ENCODE data around the gene PDSS2. TPM values are rescaled to one million over a fixed set of nuclear protein-coding genes. Genes with fewer than 3 reads are reported as not detected.

Gene PDSS2
- total and polyA plus RNA-seq, 2 of the 8 experiments (the other 6 are each of a cell fraction or from before 2014, with no cell fraction given): 10.7 to 16.1 TPM

DNA sequence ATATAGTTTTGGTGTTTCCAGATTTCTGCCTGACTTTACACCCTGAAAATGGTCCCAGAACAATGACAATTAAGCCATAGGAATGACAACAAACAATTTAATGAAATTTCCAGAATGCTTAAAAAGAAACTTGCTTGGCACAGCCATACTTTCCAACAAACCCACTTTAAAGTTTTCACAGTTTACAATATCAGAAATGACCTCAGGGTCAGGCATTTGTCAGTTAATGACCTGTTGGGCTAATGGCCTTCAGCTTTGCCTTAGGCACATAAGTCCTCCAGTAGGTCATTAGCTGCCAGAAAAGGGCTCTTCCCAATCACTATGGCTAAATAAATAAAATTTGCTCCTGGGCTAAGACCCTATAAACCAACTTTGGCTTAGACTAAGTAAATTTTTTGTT lies 199.4 kb downstream of the PDSS2 start (continued):
- TF ChIP-seq SUZ12 (IDR thresholded peaks at IDR 0.05; ENCODE audit: low read length): no peak
- no peak for TF ChIP-seq SP4 (IDR thresholded peaks at IDR 0.05; ENCODE audit: low read length)
- TF ChIP-seq TBP (IDR thresholded peaks at IDR 0.05; ENCODE audit: low read depth, low read length): no peak
